BLaER1 (cell line): ENCODE data around the gene DNM2.

Experiments
- H3K27ac ChIP-seq: shearing (Covaris generic); formaldehyde crosslinking; 2 replicates; pipeline ENCODE4 v1.8.1; 2022
- H3K27me3 ChIP-seq: shearing (Covaris generic); formaldehyde crosslinking; 2 replicates; pipeline ENCODE4 v1.8.1; 2022
- H3K36me3 ChIP-seq: shearing (Covaris generic); formaldehyde crosslinking; 2 replicates; pipeline ENCODE4 v1.8.1; 2022
- H3K4me1 ChIP-seq: shearing (Covaris generic); formaldehyde crosslinking; 2 replicates; pipeline ENCODE4 v1.8.1; 2022
- H3K4me2 ChIP-seq: shearing (Covaris generic); formaldehyde crosslinking; 2 replicates; pipeline ENCODE4 v1.8.1; 2022
- H3K4me3 ChIP-seq: shearing (Covaris generic); formaldehyde crosslinking; 2 replicates; pipeline ENCODE4 v1.8.1; 2022
- H3K9ac ChIP-seq: shearing (Covaris generic); formaldehyde crosslinking; 2 replicates; pipeline ENCODE4 v1.8.1; 2022
- H3K9me3 ChIP-seq: shearing (Covaris generic); formaldehyde crosslinking; 2 replicates; pipeline ENCODE4 v1.8.1; 2022
- H4K20me1 ChIP-seq: shearing (Covaris generic); formaldehyde crosslinking; 2 replicates; pipeline ENCODE4 v1.8.1; 2022
- Cebpa-rat ChIP-seq: shearing (Covaris generic); IDR thresholded peaks from 2 replicates; pipeline ENCODE4 v1.8.1; 2022

DNM2 gene

DNA sequence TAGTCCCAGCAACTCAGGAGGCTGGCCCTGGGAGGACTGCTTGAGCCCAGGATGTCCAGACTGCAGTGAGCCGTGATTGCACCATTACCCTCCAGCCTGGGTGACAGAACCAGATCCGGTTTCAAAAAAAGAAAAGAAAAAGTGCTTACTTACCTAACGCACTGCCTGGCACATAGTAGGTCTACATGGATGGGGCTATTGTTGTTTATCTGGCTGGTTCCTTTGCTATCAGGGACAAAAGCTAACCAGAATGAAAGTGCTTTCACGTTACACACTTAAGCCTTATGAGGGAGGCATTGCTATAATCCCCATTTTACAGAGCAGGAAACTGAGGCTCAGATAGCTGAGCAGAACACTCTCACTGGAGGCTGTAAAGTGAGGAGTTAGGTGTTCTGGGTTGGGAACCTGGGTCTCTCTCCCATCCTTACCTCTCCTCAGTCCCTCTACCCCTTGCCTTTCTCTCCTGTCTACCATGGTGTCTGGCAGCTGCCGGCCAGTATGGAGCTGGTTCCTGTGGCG is 2.8 kb downstream of the DNM2 start:
- peak overlapping the region; percentile 93 for H3K27ac ChIP-seq
- H3K9ac ChIP-seq: no peak overlapping the region

DNA sequence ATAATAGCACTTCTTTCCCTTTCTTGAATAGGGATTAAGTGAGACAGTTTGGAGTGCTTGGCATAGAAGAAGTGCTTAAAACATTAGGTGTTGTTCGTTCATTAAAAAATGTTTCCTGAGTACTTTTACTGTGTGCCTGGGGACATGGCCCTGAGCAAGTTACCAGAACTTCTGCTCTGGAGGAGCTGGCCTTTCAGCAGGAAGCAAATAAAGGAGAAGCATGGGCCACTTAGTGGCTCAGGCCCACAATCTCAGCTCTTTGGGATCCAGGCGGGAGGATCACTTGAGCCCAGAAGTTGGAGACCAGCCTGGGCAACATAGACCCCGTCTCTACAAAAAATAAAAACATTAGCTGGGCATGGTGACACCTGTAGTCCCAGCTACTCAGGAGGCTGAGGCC is 5.7 kb downstream of the DNM2 start:
- Histone ChIP-seq H3K27me3 (no peaks in the 10 kb centered on the region), H3K36me3 (peaks cover 37% of the 10 kb centered on the region), H3K9ac (peak overlapping the region; percentile 75), H3K4me2 (peak overlapping the region; percentile 95), H3K9me3 (no peaks in the 10 kb centered on the region), H3K4me3 (peak overlapping the region; percentile 55; the same call in 1 of the 2 replicates), H3K27ac (peak overlapping the region; percentile 93), H4K20me1 (peaks cover 39% of the 10 kb centered on the region), H3K4me1 (peaks cover 97% of the 10 kb centered on the region)
- TF ChIP-seq Cebpa-rat: no peak

More for the DNA sequence above, 2.8 kb downstream of the DNM2 start:
- Histone ChIP-seq H3K27me3 (no peaks in the 10 kb centered on the region), H3K4me3 (peak overlapping the region; percentile 99; the same call in 1 of the 2 replicates), H3K9me3 (no peaks in the 10 kb centered on the region), H3K4me2 (peak overlapping the region; percentile 95), H3K4me1 (peaks cover 73% of the 10 kb centered on the region), H3K36me3 (peaks cover 27% of the 10 kb centered on the region), H4K20me1 (peaks cover 46% of the 10 kb centered on the region)
- no peak for TF ChIP-seq Cebpa-rat

- peak overlapping the region; percentile 75 for H3K9ac ChIP-seq
- H3K27ac ChIP-seq: peak overlapping the region; percentile 93
- peak overlapping the region; percentile 55 for H3K4me3 ChIP-seq
- H3K27me3 ChIP-seq: no peaks in the 10 kb centered on the region
- H3K36me3 ChIP-seq: peaks cover 42% of the 10 kb centered on the region
- peak overlapping the region; percentile 95 for H3K4me2 ChIP-seq
- H3K4me1 ChIP-seq: peaks cover 100% of the 10 kb centered on the region
- no peak for TF ChIP-seq Cebpa-rat
- peaks cover 33% of the 10 kb centered on the region for H4K20me1 ChIP-seq
- H3K9me3 ChIP-seq: no peaks in the 10 kb centered on the region
Observed at GRCh38 chr19:10724573-10725071, 6.7 kb downstream of the DNM2 start.

DNA sequence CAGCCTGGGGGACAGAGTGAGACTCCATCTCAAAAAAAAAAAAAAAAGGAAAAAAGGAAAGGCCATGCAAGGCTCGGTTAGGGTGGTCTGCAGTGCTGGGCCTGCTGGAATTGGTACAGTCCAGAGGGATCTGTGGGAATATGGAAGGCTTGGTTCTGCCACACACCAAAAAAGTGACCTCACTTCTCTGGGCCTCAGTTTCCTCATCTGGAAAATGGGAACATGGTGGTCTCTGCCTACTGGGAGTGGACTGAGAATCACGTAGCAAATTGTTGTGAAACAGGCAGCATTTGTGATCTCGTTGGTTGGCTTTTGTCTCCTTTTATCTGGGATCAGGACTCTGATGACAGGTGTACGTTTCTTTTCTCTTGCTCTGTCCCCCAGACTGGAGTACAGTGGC is 7.5 kb downstream of the DNM2 start:
- Histone ChIP-seq H3K4me1 (peaks cover 100% of the 10 kb centered on the region), H3K4me2 (peak overlapping the region; percentile 95), H3K27me3 (no peaks in the 10 kb centered on the region), H3K36me3 (peaks cover 44% of the 10 kb centered on the region), H3K4me3 (peak overlapping the region; percentile 55), H3K9ac (peak overlapping the region; percentile 68; the same call in 1 of the 2 replicates), H3K27ac (peak overlapping the region; percentile 93), H3K9me3 (no peaks in the 10 kb centered on the region), H4K20me1 (peaks cover 26% of the 10 kb centered on the region)
- TF ChIP-seq Cebpa-rat: no peak

- no peaks in the 10 kb centered on the region for H3K9me3 ChIP-seq
- H3K4me1 ChIP-seq: peaks cover 100% of the 10 kb centered on the region
- H3K4me2 ChIP-seq: peak overlapping the region; percentile 95
- H3K27ac ChIP-seq: peak overlapping the region; percentile 93
- peaks cover 17% of the 10 kb centered on the region; the same call in 1 of the 2 replicates for H4K20me1 ChIP-seq
- H3K4me3 ChIP-seq: no peak overlapping the region
- H3K9ac ChIP-seq: peak overlapping the region; percentile 64
- H3K27me3 ChIP-seq: no peaks in the 10 kb centered on the region
- H3K36me3 ChIP-seq: peaks cover 36% of the 10 kb centered on the region
- no peak for TF ChIP-seq Cebpa-rat
Observed at GRCh38 chr19:10726268-10726667, 8.4 kb downstream of the DNM2 start.

DNA sequence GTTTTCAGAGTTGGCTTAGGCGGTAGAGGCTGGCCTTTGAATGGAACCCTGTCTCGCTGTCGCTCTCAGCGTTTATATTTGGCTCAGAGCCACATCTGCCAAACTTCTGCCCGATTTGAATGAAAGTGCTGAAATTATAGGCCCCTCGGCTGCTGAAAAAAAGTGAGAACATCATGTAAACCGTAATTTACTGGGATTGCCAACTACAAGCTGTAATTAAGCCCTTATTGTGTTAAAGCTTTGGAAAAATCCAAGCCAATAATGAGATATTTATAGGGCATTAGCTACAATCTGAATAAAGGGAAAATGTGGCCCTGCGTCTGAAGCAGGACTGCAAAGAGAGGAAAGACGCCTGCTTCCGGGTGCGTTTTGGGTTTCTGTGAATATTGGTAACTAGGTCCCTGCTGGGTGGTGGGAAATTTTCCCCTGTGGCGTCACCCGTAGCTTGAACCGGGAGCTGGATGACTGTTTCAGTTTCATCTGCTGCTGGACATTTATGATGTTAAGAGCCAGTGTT is 9.9 kb downstream of the DNM2 start:
- Histone ChIP-seq H3K9ac (peak overlapping the region; percentile 64), H3K27ac (peak overlapping the region; percentile 93), H3K4me3 (peak overlapping the region; percentile 50), H4K20me1 (0 out of 2 replicates have a peak, but pooled peaks cover 5% of the 10 kb centered on the region), H3K4me1 (peaks cover 100% of the 10 kb centered on the region), H3K27me3 (no peaks in the 10 kb centered on the region), H3K36me3 (peaks cover 21% of the 10 kb centered on the region), H3K4me2 (peak overlapping the region; percentile 95), H3K9me3 (no peaks in the 10 kb centered on the region)
- TF ChIP-seq Cebpa-rat: no peak

DNA sequence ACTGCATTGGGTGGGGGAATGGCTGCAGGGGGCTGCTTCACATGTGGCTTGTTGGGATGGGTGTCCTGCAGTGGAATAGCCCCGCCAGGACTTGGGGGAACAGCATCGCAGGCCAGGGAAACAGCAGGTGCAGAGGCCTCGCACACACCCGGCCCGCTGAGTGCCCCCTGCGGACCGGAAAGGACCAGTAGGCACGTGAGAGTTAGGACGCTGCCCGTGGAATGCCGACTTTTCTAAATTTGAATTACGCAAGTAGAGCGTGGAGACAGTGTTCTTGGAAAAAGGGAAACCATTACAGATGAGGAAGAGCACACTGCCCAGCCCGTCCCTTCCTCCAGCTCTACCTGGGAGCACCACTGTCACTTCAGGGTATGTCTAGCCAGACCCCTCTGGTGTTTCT is 11.5 kb downstream of the DNM2 start:
- Histone ChIP-seq H3K27me3 (no peaks in the 10 kb centered on the region), H3K9me3 (no peaks in the 10 kb centered on the region), H3K4me2 (peak overlapping the region; percentile 95), H3K4me3 (no peak overlapping the region), H3K9ac (peak overlapping the region; percentile 79), H3K4me1 (peaks cover 100% of the 10 kb centered on the region), H3K27ac (peak overlapping the region; percentile 93), H3K36me3 (peaks cover 33% of the 10 kb centered on the region; the same call in 1 of the 2 replicates), H4K20me1 (0 out of 2 replicates have a peak, but pooled peaks cover 5% of the 10 kb centered on the region)
- no peak for TF ChIP-seq Cebpa-rat

DNA sequence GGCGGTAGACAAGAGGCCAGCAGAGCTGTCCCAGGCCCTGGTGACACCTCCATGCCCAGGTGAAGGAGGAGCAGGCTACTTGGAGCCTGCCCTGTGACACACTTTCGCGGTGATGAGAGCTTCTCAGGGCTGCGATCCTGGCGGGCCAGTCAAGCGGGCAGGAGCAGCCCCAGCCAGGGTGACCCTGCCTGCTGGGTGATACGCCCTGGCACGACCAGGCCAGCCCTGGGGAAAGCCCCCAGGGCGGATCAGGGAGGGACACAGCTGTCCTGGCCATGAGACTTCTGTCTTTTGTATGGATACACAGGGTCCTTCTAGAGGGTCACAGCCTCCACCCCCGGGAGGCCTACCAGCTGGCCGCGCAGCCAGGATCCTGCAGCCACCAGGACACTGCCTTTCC is 13.1 kb downstream of the DNM2 start:
- no peak for TF ChIP-seq Cebpa-rat

DNA sequence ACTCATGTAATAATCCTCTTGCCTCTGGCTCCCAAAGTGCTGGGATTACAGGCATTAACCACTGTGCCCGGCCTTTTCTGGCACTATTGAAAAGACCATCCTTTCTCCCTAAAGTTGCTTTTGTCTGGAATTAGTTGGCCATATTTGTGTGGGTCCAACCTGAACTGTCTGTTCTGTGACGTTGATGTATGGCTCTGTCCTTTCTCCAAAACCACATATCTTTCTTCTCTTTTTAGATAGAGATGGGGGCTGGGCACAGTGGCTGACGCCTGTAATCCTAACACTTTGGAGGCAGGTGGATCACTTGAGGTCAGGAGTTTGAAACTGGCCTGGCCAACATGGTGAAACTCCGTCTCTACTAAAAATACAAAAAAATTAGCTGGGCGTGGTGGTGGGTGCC is 17.9 kb downstream of the DNM2 start:
- peaks cover 30% of the 10 kb centered on the region for H3K9me3 ChIP-seq
- peaks cover 15% of the 10 kb centered on the region for H4K20me1 ChIP-seq
- H3K4me2 ChIP-seq: peak overlapping the region; percentile 95
- H3K36me3 ChIP-seq: peaks cover 59% of the 10 kb centered on the region
- no peak overlapping the region for H3K9ac ChIP-seq
- H3K4me1 ChIP-seq: peaks cover 89% of the 10 kb centered on the region
- H3K4me3 ChIP-seq: no peak overlapping the region
- TF ChIP-seq Cebpa-rat: no peak
- peak overlapping the region; percentile 61 for H3K27ac ChIP-seq
- no peaks in the 10 kb centered on the region for H3K27me3 ChIP-seq

More for the DNA sequence above, 13.1 kb downstream of the DNM2 start:
- peak overlapping the region; percentile 93 for H3K27ac ChIP-seq
- peaks cover 46% of the 10 kb centered on the region for H3K36me3 ChIP-seq
- H3K4me1 ChIP-seq: peaks cover 100% of the 10 kb centered on the region
- 0 out of 2 replicates have a peak, but pooled peaks cover 5% of the 10 kb centered on the region for H4K20me1 ChIP-seq
- H3K9ac ChIP-seq: peak overlapping the region; percentile 79
- H3K4me3 ChIP-seq: peak overlapping the region; percentile 51
- peak overlapping the region; percentile 95 for H3K4me2 ChIP-seq
- H3K9me3 ChIP-seq: no peaks in the 10 kb centered on the region
- H3K27me3 ChIP-seq: no peaks in the 10 kb centered on the region

DNA sequence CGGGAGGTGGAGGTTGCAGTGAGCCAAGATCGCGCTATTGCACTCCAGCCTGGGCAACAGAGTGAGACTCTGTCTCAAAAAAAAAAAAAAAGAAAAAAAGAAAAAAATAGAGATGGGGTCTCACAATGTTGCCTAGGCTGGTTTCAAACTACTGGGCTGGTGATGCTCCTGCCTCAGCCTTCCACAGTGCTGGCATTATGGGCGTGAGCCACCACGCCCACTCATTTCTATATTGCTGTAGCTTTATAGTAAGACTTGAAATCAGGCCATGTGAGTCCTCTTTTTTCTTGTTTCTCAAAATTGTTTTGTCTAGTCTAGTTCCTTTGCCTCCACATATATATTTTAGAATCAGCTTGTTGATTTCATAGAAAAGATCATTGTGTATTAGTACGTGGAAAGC is 18.3 kb downstream of the DNM2 start:
- Histone ChIP-seq H3K27ac (peak overlapping the region; percentile 61), H3K4me1 (peaks cover 88% of the 10 kb centered on the region), H3K4me2 (peak overlapping the region; percentile 95), H3K9me3 (peaks cover 31% of the 10 kb centered on the region), H3K4me3 (no peak overlapping the region), H3K9ac (no peak overlapping the region), H3K27me3 (no peaks in the 10 kb centered on the region), H4K20me1 (peaks cover 15% of the 10 kb centered on the region), H3K36me3 (peaks cover 59% of the 10 kb centered on the region)
- no peak for TF ChIP-seq Cebpa-rat
